D721Med (cell line): Measurements from ENCODE around the gene MDM2.

Experiments used
- DNase-seq: peaks from one replicate; pipeline ENCODE4 v3.0.0; 2011; ENCODE audit warnings: low spot score; ENCODE audit not compliant: insufficient read length
- FAIRE-seq: peaks from 2 replicates; lab custom pipeline; 2011; peaks lifted over from hg19 to GRCh38; lab: Jason Lieb, UNC
- TF ChIP-seq, protein P1 (sequence below): IDR thresholded peaks from 2 replicates; pipeline ENCODE4 v1.5.1; 2012; ENCODE audit warnings: mild to moderate bottlenecking, control low read depth; ENCODE audit not compliant: insufficient read depth; ENCODE audit errors: missing control alignments

Gene MDM2

GRCh38 chr12:68890701-68891113 is 82.7 kb downstream of the MDM2 start:
- TF ChIP-seq, protein P1, sequence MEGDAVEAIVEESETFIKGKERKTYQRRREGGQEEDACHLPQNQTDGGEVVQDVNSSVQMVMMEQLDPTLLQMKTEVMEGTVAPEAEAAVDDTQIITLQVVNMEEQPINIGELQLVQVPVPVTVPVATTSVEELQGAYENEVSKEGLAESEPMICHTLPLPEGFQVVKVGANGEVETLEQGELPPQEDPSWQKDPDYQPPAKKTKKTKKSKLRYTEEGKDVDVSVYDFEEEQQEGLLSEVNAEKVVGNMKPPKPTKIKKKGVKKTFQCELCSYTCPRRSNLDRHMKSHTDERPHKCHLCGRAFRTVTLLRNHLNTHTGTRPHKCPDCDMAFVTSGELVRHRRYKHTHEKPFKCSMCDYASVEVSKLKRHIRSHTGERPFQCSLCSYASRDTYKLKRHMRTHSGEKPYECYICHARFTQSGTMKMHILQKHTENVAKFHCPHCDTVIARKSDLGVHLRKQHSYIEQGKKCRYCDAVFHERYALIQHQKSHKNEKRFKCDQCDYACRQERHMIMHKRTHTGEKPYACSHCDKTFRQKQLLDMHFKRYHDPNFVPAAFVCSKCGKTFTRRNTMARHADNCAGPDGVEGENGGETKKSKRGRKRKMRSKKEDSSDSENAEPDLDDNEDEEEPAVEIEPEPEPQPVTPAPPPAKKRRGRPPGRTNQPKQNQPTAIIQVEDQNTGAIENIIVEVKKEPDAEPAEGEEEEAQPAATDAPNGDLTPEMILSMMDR: no peak

GRCh38 chr12:68891141-68891540 is 83.2 kb downstream of the MDM2 start:
- DNase-seq: no peak
- TF ChIP-seq, protein P1: no peak
- FAIRE-seq: no peak

More at GRCh38 chr12:68890701-68891113, 82.7 kb downstream of the MDM2 start:
- FAIRE-seq (no peak), DNase-seq (no peak)

GRCh38 chr12:68893201-68893600 is 85.2 kb downstream of the MDM2 start:
- FAIRE-seq: no peak
- no peak for DNase-seq
- TF ChIP-seq, protein P1: no peak

- FAIRE-seq: no peak
- no peak for DNase-seq
- TF ChIP-seq, protein P1: no peak
Observed at GRCh38 chr12:68893741-68894140, 85.8 kb downstream of the MDM2 start.

- DNase-seq: no peak
- TF ChIP-seq, protein P1: no peak
- FAIRE-seq: no peak
Observed at GRCh38 chr12:68894276-68894855, 86.4 kb downstream of the MDM2 start.

- DNase-seq (no peak), FAIRE-seq (no peak)
- TF ChIP-seq, protein P1: no peak
Observed at GRCh38 chr12:68896881-68897540, 89.0 kb downstream of the MDM2 start.

DNA sequence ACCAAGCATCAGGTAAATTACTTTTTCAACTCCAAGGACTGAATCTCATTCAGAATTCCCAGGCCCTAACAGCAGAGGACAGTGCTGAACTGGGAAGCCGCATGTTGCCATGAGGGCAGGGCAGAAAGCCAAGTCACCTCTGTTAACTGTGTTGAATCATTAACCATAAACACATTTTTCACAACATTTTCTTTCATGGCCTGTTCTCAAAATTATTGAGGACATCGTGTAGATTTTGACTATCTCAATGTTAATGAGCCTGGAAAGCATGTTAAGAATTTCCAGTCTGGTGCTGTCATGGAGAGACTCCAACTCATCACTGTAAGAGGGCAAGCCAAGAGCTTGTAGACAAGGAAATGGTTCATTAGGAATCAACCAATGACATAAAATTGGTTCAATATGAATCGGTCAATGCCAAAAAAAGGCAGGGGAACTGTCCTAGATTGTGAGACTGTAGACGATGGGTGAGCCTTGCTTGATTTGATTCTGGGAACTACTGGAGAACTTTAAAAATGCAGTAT is 91.3 kb downstream of the MDM2 start:
- TF ChIP-seq, protein P1: no peak
- no peak for FAIRE-seq
- no peak for DNase-seq
